Activated CD4-positive, alpha-beta T cell treated with anti-CD3 and anti-CD28 coated beads, Interleukin-2, amount 50 U/mL, for 4 hours (primary cell): ENCODE measurements around the gene OSBPL7.

Experiments used
- DNase-seq, 2 experiments: peaks; one replicate each; pipeline ENCODE4 v3.0.0-alpha.2; 2020

The OSBPL7 gene

DNA sequence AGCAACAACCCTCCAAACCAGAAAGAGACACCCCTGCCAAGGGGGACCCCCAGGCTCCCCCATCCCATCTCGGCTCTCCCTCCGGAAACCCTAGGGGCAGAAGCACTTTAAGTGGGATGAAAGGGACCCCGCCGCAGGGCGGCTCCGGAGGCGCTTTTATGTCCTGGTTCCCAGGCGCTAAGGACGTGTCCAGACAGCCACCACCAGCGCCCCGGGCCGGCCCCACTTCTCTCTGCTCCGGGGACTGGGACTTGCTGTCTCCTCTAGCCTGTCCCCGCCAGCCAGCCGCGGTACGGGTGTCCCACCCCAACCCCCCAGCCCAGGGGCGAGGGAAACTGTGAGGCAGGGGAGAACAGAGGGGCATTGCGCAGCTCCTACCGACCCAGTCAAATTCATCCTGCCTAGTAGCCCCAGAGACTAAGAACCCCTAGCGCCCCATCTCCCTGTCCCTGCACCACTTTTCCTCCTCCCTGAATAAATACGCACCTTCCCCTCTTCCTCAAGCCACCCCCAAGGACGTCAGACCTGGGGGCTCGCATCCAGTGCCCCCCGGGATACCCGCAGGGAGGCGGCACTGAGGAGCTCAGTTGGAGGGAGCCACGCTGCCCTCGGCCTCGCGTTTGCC, 25.2 kb upstream of the OSBPL7 start:
- DNase-seq = no peak

- no peak for DNase-seq
These were observed 24.1 kb upstream of the OSBPL7 start for GRCh38 chr17:47845716-47846075.

DNA sequence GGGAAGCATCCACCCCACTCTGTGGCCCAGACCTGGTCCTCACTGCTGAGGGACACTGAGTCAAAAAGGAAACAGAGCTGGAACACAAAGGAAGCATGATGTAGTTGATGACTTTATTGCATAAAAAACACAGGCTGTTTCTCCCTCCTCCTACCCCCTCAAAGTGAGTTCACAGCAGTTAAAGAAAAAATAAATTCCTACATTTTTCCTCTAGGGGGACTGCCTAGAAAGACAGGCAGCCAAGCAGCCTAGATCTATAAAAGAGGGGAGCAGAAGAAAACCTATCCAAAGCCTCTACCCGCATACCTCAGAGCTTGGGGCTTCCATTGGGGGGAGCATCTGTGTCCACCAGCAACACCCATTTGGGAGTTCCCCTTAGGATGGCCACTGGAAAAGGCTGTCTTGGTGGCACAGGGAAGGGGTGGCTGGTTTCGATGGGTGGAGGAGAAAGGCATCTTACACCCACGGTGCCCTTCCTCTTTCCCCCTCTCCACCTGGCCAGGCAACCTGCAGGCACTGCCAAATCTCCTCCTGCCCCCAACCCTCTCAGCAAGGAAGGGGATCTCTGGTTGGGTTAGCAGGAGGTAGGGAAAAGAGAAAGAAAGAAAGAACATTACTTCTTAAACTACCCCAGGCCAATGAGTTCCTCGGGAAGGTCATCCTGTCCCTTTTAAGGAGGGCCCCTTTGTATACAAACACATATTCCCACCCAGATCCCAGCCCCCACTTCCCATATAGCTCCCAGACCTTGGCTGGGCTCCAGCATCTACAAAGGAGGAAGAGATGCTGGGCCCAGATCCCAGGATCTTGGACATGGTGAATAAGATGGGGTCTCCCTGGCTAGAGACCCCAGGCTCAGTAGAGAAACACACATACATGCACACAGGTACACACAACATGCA, 23.5 kb upstream of the OSBPL7 start:
- no peak for DNase-seq

DNA sequence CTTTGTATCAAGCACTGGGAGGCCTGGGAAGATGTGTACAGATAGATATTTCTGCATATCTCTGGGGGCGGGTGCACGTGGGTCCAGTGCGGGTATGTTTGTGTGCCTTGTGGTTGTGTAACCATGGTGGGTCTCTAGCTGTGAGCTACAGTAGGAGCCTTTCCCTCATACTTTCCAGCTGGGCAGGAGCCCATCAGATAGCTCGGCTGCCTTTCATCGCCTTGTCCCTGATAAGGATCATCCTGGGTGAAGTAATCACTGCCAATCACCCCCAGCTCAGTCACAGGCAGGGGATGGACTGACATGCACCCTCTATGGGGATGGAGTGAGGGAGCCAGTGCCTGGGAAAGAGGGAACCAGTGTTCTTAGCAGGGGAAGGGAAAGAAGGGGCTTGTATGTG, 22.6 kb upstream of the OSBPL7 start:
- no peak for DNase-seq

- no peak for DNase-seq
These were observed 21.8 kb upstream of the OSBPL7 start for GRCh38 chr17:47843391-47843730.

DNA sequence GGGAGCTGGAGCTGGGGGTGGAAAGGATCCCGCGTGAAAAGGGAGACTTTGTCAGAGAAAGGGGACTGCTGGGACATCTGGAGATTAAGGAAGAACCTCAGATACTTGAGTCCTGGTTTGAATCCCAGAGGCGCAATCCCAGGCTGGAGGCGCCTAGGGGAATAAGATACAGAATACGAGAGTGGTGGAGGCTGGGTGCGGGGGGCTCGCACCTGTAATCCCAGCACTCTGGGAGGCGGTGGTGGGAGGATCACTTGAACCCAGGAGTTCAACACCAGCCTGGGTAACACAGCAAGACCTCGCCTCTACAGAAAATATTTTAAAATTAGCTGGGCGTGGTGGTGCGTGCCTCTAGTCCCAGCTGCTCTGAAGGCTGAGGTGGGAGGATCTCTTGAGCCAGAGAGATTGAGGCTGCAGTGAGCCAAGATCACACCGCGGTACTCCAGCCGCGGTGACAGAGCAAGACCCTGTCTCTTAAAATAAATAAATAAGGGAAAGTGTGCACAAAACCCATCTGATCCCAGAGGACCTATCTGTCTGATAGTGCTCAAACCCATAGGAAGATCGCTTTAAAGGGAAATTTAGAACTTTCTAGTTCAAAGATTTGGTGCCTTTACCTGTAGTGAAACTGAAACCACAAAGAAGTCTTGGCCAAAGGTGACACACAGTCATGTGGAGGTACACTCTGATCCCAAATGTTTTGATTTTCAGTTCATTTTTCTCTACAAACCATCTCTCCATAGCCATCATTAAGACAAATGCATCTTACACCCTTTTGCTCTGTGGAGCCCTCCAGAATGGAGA, 20.1 kb upstream of the OSBPL7 start:
- DNase-seq = no peak

- DNase-seq = peak; percentile 78 to 80
These were observed 19.3 kb upstream of the OSBPL7 start, which contains the start of gene SCRN2 for GRCh38 chr17:47840742-47841487. Gene SCRN2 (minus strand): TSS chr17:47841273. CDS start chr17:47840843, 430 bp downstream.

DNA sequence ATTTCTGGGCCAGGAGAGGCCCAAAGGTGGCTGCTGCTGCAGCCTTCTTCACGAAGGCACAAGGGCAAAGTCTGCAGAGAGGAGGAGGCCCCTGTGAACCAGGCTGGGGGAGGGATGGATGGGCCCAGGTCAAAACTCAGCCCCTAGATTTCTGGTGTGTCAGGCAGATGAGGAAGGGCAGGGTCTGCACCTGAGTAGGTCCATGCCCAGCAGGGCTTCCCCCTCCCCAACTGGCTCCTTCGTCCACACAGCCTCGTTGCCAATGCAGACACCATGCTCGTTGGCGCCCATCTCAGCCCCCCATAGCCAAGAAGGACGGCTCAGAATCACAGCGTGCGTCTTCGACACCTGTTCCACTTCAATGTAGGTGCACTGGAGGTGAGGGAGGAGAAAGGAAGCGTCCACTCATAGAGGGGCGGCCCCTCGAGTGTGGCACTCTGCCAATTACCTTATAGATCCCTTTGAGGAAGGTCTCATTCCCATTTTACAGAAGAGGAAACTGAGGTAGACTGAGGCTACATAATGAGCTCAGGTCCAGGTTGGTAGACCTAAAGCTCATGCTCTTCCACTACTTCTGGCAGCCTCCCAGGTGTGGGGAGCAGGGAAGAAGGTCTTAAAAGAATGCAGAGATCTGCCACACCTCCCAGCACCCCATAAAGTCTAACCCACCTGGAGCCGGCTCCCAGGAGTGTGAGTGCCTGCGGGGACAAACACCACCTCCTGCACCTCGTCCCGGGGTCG, 18.6 kb upstream of the OSBPL7 start:
- no peak for DNase-seq

GRCh38 chr17:47839071-47839470, 17.5 kb upstream of the OSBPL7 start:
- no peak for DNase-seq

- no peak for DNase-seq
These were observed 17.0 kb upstream of the OSBPL7 start for GRCh38 chr17:47838636-47839035.

- no peak for DNase-seq
These were observed 15.9 kb upstream of the OSBPL7 start for GRCh38 chr17:47837401-47838039.

- no peak for DNase-seq
These were observed 15.0 kb upstream of the OSBPL7 start for GRCh38 chr17:47836601-47837000.

DNA sequence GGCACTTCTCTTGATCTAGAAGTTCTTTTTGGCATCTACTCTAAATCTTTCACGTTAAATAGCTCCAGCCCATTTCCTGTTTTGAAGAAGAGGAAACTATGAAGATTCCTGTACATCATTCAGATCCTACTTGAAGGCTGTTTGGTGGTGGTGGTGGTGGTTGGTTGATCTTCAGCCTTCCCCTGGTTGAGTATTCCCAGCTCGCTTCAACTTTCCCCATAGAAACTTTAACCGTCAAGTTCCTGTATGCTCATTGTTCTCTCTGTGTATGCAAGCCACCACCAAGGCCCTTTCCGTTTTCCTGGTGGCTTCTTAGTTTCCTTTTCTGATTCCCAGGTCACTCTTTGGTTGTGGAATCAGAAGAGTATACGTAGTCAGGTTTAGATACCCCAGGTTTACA, 13.2 kb upstream of the OSBPL7 start:
- no peak for DNase-seq

GRCh38 chr17:47831934-47832327, 10.3 kb upstream of the OSBPL7 start:
- no peak for DNase-seq

- DNase-seq = peak; percentile 86 to 88
These were observed 9.7 kb upstream of the OSBPL7 start, which contains the start of the genes LRRC46 and MRPL10 for GRCh38 chr17:47831003-47831933. Gene LRRC46 (plus strand): TSS chr17:47831670. CDS start chr17:47831990, 320 bp downstream. Gene MRPL10 (minus strand): TSS chr17:47831541. CDS start chr17:47831511, 30 bp downstream.

GRCh38 chr17:47830396-47831002, 8.9 kb upstream of the OSBPL7 start:
- DNase-seq = no peak

DNA sequence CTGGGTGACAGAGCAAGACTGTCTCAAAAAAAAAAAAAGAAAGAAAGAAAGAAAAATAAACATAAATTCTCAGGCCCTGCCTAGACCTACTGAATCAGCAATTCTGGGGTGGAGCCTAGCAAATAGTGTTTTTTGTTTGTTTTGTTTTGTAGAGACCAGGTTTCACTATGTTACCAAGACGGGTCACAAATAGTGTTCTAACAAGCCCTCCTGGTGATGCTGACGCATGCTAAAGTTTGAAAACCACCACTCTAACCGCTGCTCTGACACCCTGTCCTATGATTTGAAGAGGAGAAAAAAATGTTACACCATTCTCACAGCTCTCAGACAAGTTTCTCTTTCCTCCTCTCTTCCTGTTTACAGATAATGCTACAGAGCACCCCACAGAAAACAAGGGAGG, 8.3 kb upstream of the OSBPL7 start:
- DNase-seq = peak in 1 of 2 experiments; percentile 24

- DNase-seq = no peak
These were observed 1.9 kb upstream of the OSBPL7 start for GRCh38 chr17:47823519-47823918.

DNA sequence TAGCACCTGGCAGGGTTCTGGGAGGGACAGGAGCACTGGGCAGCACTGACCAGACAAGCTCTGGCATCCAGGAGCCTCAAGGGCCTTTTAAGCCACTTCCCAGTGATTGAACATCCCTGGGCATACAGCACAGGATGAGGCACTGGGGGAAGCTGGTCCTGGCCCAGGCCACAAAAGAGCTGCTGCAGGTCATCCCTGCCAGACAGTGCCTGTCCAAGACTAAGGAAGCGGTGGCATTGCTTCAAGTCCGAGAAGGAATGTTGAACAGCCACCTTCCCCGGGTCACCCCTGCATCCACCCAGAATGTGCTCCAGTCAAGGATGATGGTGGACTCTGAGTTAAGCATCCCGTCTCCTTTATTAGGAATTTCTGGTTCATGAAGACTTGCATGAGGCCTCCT, 1.2 kb upstream of the OSBPL7 start:
- no peak for DNase-seq

DNA sequence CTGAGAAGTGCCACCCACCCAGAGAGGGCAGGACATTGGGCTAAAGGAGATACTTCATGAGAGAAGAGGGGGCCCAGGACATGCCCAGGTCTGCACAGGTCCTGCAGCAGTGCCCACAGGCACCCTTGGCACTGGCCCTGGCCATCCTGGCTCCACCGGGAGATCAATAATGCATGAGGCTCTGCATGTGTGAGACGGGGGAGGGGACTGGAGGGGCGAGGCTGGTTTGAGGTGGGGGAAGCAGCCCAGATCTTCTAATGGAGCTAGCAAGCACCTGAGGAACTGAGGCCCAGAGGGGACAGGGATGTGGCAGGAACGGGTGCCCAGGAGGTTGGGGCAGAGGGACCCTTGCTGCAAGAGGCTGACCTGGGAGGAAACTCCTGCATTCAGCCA, 567 bp downstream of the OSBPL7 start:
- no peak for DNase-seq
